ENCODE results near the gene OGFOD1. TPM values are rescaled to one million over a fixed set of nuclear protein-coding genes. Genes with fewer than 3 reads are reported as not detected.

Gene OGFOD1
- total and polyA plus RNA-seq, 2 experiments from 2014 or later: 74.5 to 76.3 TPM

DNA sequence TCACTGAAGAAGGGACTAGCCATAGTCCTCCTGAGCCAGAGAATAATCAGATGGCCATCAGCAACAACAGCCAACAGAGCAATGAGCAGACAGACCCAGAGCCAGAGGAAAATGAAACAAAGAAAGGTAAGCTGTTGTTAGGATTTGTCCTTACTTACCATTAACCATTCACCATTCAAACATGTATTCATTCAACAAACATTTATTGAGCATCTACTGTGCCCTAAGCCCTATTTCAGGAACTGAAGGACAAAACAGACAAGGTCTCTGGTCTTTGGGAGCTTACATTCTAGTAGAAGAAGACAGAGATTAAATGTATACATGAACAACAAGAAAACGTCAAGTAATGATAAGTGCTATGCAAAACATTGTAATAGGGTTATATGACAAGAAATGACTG is 19.3 kb downstream of the OGFOD1 start:
- no peak overlapping the region for H3K27ac ChIP-seq (ENCODE audit: low read depth)
- H3K4me1 Mint-ChIP-seq: peaks cover 9% of the 10 kb centered on the region; the same call in 2 of the 3 replicates
- peaks cover 92% of the 10 kb centered on the region for H3K36me3 Mint-ChIP-seq (ENCODE audit: low read depth)

More for the DNA sequence above, 19.3 kb downstream of the OGFOD1 start:
- Histone ChIP-seq H3K36me3 (ENCODE audit: insufficient read depth) (peaks cover 87% of the 10 kb centered on the region), H3K27me3 (ENCODE audit: insufficient read depth) (no peaks in the 10 kb centered on the region), H3K79me2 (replicated peaks; ENCODE audit: insufficient read depth) (no peaks in the 10 kb centered on the region), H3K9me2 (ENCODE audit: insufficient read depth) (no peaks in the 10 kb centered on the region), H3K4me1 (ENCODE audit: insufficient read depth) (no peaks in the 10 kb centered on the region), H4K20me1 (replicated peaks; ENCODE audit: insufficient read depth) (peaks cover 8% of the 10 kb centered on the region), H3K4me3 (no peak overlapping the region), H2AFZ (no peak overlapping the region), H3F3A (replicated peaks; ENCODE audit: low read depth) (0 out of 2 replicates have a peak, but pooled peaks cover 4% of the 10 kb centered on the region), H3K4me2 (no peak overlapping the region)
- Mint-ChIP-seq H3K27me3 (ENCODE audit: insufficient read depth, low read depth, poor library complexity) (no peaks in the 10 kb centered on the region), H3K4me3 (no peak overlapping the region), H3K27ac (no peak overlapping the region), H3K9me3 (no peaks in the 10 kb centered on the region)
- DNase-seq (ENCODE audit: low spot score): no peak
- TF ChIP-seq EZH2 (IDR thresholded peaks at IDR 0.05; ENCODE audit: low read depth, unreplicated experiment) (no peak), POLR2AphosphoS5 (IDR thresholded peaks at IDR 0.05; ENCODE audit: low read depth) (no peak), ZNF114 (CRISPR knock-in tag; IDR thresholded peaks at IDR 0.05) (no peak), EZH2phosphoT487 (IDR thresholded peaks at IDR 0.05; ENCODE audit: unreplicated experiment) (no peak), STAT1 (IDR thresholded peaks at IDR 0.05; ENCODE audit: unreplicated experiment) (no peak), JUNB (IDR thresholded peaks at IDR 0.05; ENCODE audit: unreplicated experiment) (no peak), ZNF331 (CRISPR knock-in tag; IDR thresholded peaks at IDR 0.05; ENCODE audit: low read depth) (no peak), NANOG (IDR thresholded peaks at IDR 0.05; ENCODE audit: borderline replicate concordance) (no peak), ZNF462 (CRISPR knock-in tag; IDR thresholded peaks at IDR 0.05) (no peak), CREB1 (CRISPR knock-in tag; IDR thresholded peaks at IDR 0.05; ENCODE audit: low read depth) (no peak)
- TF ChIP-seq, protein P1, sequence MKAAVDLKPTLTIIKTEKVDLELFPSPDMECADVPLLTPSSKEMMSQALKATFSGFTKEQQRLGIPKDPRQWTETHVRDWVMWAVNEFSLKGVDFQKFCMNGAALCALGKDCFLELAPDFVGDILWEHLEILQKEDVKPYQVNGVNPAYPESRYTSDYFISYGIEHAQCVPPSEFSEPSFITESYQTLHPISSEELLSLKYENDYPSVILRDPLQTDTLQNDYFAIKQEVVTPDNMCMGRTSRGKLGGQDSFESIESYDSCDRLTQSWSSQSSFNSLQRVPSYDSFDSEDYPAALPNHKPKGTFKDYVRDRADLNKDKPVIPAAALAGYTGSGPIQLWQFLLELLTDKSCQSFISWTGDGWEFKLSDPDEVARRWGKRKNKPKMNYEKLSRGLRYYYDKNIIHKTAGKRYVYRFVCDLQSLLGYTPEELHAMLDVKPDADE (IDR thresholded peaks at IDR 0.05): no peak
- TF ChIP-seq, protein P2, sequence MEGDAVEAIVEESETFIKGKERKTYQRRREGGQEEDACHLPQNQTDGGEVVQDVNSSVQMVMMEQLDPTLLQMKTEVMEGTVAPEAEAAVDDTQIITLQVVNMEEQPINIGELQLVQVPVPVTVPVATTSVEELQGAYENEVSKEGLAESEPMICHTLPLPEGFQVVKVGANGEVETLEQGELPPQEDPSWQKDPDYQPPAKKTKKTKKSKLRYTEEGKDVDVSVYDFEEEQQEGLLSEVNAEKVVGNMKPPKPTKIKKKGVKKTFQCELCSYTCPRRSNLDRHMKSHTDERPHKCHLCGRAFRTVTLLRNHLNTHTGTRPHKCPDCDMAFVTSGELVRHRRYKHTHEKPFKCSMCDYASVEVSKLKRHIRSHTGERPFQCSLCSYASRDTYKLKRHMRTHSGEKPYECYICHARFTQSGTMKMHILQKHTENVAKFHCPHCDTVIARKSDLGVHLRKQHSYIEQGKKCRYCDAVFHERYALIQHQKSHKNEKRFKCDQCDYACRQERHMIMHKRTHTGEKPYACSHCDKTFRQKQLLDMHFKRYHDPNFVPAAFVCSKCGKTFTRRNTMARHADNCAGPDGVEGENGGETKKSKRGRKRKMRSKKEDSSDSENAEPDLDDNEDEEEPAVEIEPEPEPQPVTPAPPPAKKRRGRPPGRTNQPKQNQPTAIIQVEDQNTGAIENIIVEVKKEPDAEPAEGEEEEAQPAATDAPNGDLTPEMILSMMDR (conservative IDR thresholded peaks at IDR 0.05; ENCODE audit: low read depth in 2 of 2): no peak
- TF ChIP-seq, protein P3, sequence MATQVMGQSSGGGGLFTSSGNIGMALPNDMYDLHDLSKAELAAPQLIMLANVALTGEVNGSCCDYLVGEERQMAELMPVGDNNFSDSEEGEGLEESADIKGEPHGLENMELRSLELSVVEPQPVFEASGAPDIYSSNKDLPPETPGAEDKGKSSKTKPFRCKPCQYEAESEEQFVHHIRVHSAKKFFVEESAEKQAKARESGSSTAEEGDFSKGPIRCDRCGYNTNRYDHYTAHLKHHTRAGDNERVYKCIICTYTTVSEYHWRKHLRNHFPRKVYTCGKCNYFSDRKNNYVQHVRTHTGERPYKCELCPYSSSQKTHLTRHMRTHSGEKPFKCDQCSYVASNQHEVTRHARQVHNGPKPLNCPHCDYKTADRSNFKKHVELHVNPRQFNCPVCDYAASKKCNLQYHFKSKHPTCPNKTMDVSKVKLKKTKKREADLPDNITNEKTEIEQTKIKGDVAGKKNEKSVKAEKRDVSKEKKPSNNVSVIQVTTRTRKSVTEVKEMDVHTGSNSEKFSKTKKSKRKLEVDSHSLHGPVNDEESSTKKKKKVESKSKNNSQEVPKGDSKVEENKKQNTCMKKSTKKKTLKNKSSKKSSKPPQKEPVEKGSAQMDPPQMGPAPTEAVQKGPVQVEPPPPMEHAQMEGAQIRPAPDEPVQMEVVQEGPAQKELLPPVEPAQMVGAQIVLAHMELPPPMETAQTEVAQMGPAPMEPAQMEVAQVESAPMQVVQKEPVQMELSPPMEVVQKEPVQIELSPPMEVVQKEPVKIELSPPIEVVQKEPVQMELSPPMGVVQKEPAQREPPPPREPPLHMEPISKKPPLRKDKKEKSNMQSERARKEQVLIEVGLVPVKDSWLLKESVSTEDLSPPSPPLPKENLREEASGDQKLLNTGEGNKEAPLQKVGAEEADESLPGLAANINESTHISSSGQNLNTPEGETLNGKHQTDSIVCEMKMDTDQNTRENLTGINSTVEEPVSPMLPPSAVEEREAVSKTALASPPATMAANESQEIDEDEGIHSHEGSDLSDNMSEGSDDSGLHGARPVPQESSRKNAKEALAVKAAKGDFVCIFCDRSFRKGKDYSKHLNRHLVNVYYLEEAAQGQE (IDR thresholded peaks at IDR 0.05; ENCODE audit: unreplicated experiment): no peak
- no peak for ATAC-seq
